HepG2 (cell line): ENCODE measurements around the gene SCGB2A2. TPM values are rescaled to one million over a fixed set of nuclear protein-coding genes. Genes with fewer than 3 reads are reported as not detected.

ENCODE experiments used
- ATAC-seq: fragments of 200-7000 bp; cut with Tn5 transposase; 3 replicates; pipeline ENCODE4 v1.9.1; 2020; ENCODE audit warnings: mild to moderate bottlenecking, moderate library complexity
- BruUV-seq: library from RNA; stranded (reverse); fragments of 400-500 nt; replicated peaks from 2 replicates; lab custom pipeline; 2021; lab: Mats Ljungman, UMichigan
- CTCF ChIA-PET: fragments of 300-600 bp; formaldehyde crosslinking; extraction: SDS; loops from one replicate; lab custom pipeline; 2021; ENCODE audit warnings: low total read pairs, inconsistent platforms, low intra/inter-chr PET ratio; lab: Yijun Ruan, JAX
- POLR2A ChIA-PET: fragments of 350-600 bp; sonication (Branson Sonifier 250); formaldehyde crosslinking; loops from one replicate; lab custom pipeline; 2020; ENCODE audit warnings: antibody characterized with exemption, inconsistent platforms; lab: Yijun Ruan, JAX
- DNase-seq: peaks from one replicate; pipeline ENCODE4 v3.0.0-alpha.2; 2015; ENCODE audit warnings: low spot score
- FAIRE-seq: peaks from 3 replicates; lab custom pipeline; 2011; peaks lifted over from hg19 to GRCh38; lab: Jason Lieb, UNC
- H2AFZ ChIP-seq: one replicate; pipeline ENCODE4 v1.6.1; 2011; ENCODE audit warnings: low read length, inconsistent platforms
- H3K27ac ChIP-seq: fragments of 300-600 bp; 3 replicates; pipeline ENCODE4 v1.8.0; 2011; ENCODE audit warnings: mixed run types, mild to moderate bottlenecking, mixed read lengths, low read length, inconsistent platforms; ENCODE audit not compliant: insufficient read depth; ENCODE audit errors: extremely low read length
- H3K27me3 ChIP-seq, 2 experiments: fragments of 200-600 bp in 1 of 2; 2 replicates in 1 of 2; 3 replicates in 1 of 2; pipeline versions ENCODE4 v1.6.0 to v1.8.0; 2011; ENCODE audit warnings: low read length in 2 of 2, mild to moderate bottlenecking in 2 of 2, moderate library complexity in 2 of 2, inconsistent platforms in 1 of 2; ENCODE audit not compliant: insufficient read depth in 2 of 2, control insufficient read depth in 1 of 2
- H3K36me3 ChIP-seq, 2 experiments: fragments of 200-600 bp in 1 of 2; replicated peaks in 1 of 2; 2 replicates in 1 of 2; 3 replicates in 1 of 2; pipeline versions ENCODE4 v1.5.1 to v1.8.0; 2011; ENCODE audit warnings: low read length in 2 of 2, inconsistent platforms in 1 of 2; ENCODE audit not compliant: insufficient read depth in 2 of 2, control insufficient read depth in 1 of 2
- H3K4me1 ChIP-seq: 2 replicates; pipeline ENCODE4 v1.5.1; 2012; ENCODE audit warnings: low read length, inconsistent platforms; ENCODE audit not compliant: insufficient read depth
- H3K4me2 ChIP-seq: 2 replicates; pipeline ENCODE4 v1.6.0; 2011; ENCODE audit warnings: low read depth, low read length, inconsistent platforms
- H3K4me3 ChIP-seq, 3 experiments: fragments of 200-600 bp in 1 of 3; sonication (generic), shearing (Covaris generic) in 1 of 3; replicated peaks in 1 of 3; 2 replicates each; pipeline ENCODE4 v1.5.1; 2011 to 2016; ENCODE audit warnings: low read length in 3 of 3, inconsistent platforms in 2 of 3, low read depth in 2 of 3, mild to moderate bottlenecking in 2 of 3, control low read depth in 1 of 3, mixed read lengths in 1 of 3; ENCODE audit not compliant: insufficient read depth in 1 of 3
- H3K79me2 ChIP-seq: one replicate; pipeline ENCODE4 v1.6.1; 2011; ENCODE audit warnings: low read length, inconsistent platforms; ENCODE audit not compliant: insufficient read depth
- H3K9ac ChIP-seq: 2 replicates; pipeline ENCODE4 v1.6.0; 2011; ENCODE audit warnings: mild to moderate bottlenecking, low read depth, low read length, inconsistent platforms; ENCODE audit not compliant: insufficient read depth
- H3K9me3 ChIP-seq: 2 replicates; pipeline ENCODE4 v1.5.1; 2012; ENCODE audit warnings: mild to moderate bottlenecking, low read length
- H4K20me1 ChIP-seq: 2 replicates; pipeline ENCODE4 v1.6.0; 2011; ENCODE audit warnings: inconsistent platforms, mild to moderate bottlenecking, low read length, moderate library complexity; ENCODE audit not compliant: insufficient read depth
- HNF4A ChIP-seq: sonication (generic); formaldehyde crosslinking; IDR thresholded peaks from 2 replicates; pipeline ENCODE4 v1.4.0; 2020; ENCODE audit warnings: missing genetic modification reagents
- HOXA9 ChIP-seq: sonication (generic); formaldehyde crosslinking; IDR thresholded peaks from 2 replicates; pipeline ENCODE4 v1.8.1; 2022; ENCODE audit warnings: missing genetic modification reagents, mild to moderate bottlenecking, moderate library complexity, borderline replicate concordance
- WGBS: methylation state at CpG from one replicate; pipeline ENCODE4 v1.1.6; 2017; ENCODE audit warnings: low lambda C conversion rate; 5-methylcytosine and 5-hydroxymethylcytosine counted together
- in situ Hi-C: cut with HindIII; loops from 2 replicates; pipeline ENCODE4 v1.10.0; 2017; ENCODE audit warnings: low pct_unique_long_range_greater_than_20kb; ENCODE audit not compliant: extremely low pct_ligation_motif_present
- intact Hi-C: fragments of 100-400 bp; cut with micrococcal nuclease; formaldehyde crosslinking; loops from one replicate; pipeline ENCODE4 v1.10.0; 2022; ENCODE audit not compliant: unreplicated experiment
- polyA plus RNA-seq, 8 experiments: library from polyadenylated mRNA; depleted of rRNA in 3 of 8; stranded (reverse) in 7 of 8; unstranded in 1 of 8; fragments of >200 nt; fragmentation: Illumina TruSeq in 4 of 8; extraction: Trizol in 4 of 8; gene quantifications; 2 replicates each; pipeline versions ENCODE4 v1.2.1 to v1.2.3, GENCODE V29; 2011 to 2016; ENCODE audit warnings: low read depth in 4 of 8, missing spikeins in 1 of 8, mixed read lengths in 1 of 8; ENCODE audit not compliant: insufficient read depth in 1 of 8
- total RNA-seq, 5 experiments: library from RNA; depleted of rRNA; stranded (reverse); fragments of >200 nt; fragmentation: Illumina TruSeq; extraction: Trizol; gene quantifications; 2 replicates each; pipeline ENCODE4 v1.2.3, GENCODE V29; 2016; ENCODE audit warnings: low read depth in 1 of 5

Gene SCGB2A2
- total and polyA plus RNA-seq, 2 of the 13 experiments (the other 11 are each of a cell fraction or from before 2014, with no cell fraction given): 0.12 TPM; not detected in 1

DNA sequence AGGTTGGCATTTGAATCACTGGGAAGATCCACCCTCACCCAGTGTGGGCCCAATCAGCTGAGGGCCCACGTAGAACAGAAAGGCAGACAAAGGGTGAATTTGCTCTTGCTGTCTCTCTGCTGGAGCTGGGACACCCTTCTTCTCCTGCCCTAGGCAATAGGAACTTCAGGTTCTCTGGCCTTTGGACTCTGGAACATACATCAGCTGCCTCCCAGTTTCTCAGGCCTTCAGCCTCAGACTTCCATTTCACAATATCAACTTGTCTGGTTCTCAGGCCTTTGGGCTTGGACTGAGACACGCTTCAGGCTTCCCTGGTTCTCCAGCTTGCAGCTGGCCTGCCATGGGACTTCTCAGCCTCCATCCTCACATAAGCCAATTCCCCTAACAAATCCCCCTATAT is 52.6 kb downstream of the SCGB2A2 start:
- no peak for FAIRE-seq

More for the DNA sequence above, 52.6 kb downstream of the SCGB2A2 start:
- H3K27me3 ChIP-seq: peaks cover 0 to 16% of the 10 kb centered on the region in 2 experiments; a peak in 1 of 5 replicates
- no peak overlapping the region for H3K4me3 ChIP-seq
- TF ChIP-seq HOXA9 (no peak), HNF4A (peak; percentile 23; the same call in 1 of the 2 replicates)
- TF ChIP-seq, all 625 proteins: peak for 1
- H3K36me3 ChIP-seq: no peaks in the 10 kb centered on the region
- H3K79me2 ChIP-seq: no peaks in the 10 kb centered on the region
- ChIA-PET CTCF (no interaction called here), POLR2A (interaction anchor here (1.4 kb wide), 1 partner anchor 15 kb away, joined by 3 read pairs; no protein-coding TSS in a partner anchor)
- H3K27ac ChIP-seq: no peak overlapping the region
- peaks cover 32% of the 10 kb centered on the region for H3K4me1 ChIP-seq
- intact Hi-C loops: no loop called here
- no peak for ATAC-seq
- H4K20me1 ChIP-seq: no peaks in the 10 kb centered on the region
- WGBS: 0% methylated on average over 2 of the region's 2 CpGs
- BruUV-seq: no TSS peak
- no peak overlapping the region for H3K9ac ChIP-seq
- H2AFZ ChIP-seq: no peak overlapping the region
- H3K4me2 ChIP-seq: no peak overlapping the region
- in situ Hi-C loops: no loop called here
- DNase-seq: no peak
- H3K9me3 ChIP-seq: no peaks in the 10 kb centered on the region

Other genes starting within 250 kb of the SCGB2A2 start
- gene INCENP, start 146.1 kb upstream of the SCGB2A2 start, total RNA-seq (2016; rRNA removed; fragmentation: Illumina TruSeq; extraction: Trizol): 37.3 and 38.1 TPM in 2 replicates
- 10.4 and 14.1 TPM in 2 replicates for gene INCENP, start 146.1 kb upstream of the SCGB2A2 start, polyA plus RNA-seq (2011; rRNA removed)
- not detected in 2 replicates for gene SCGB1D1, start 79.9 kb upstream of the SCGB2A2 start, total RNA-seq (2016; rRNA removed; fragmentation: Illumina TruSeq; extraction: Trizol)
- not detected in 2 replicates for gene SCGB1D1, start 79.9 kb upstream of the SCGB2A2 start, polyA plus RNA-seq (2011; rRNA removed)
- gene SCGB2A1, start 61.5 kb upstream of the SCGB2A2 start, total RNA-seq (2016; rRNA removed; fragmentation: Illumina TruSeq; extraction: Trizol): not detected in 2 replicates
- not detected in 2 replicates for gene SCGB2A1, start 61.5 kb upstream of the SCGB2A2 start, polyA plus RNA-seq (2011; rRNA removed)
- not detected in 2 replicates for gene SCGB1D2, start 27.9 kb upstream of the SCGB2A2 start, total RNA-seq (2016; rRNA removed; fragmentation: Illumina TruSeq; extraction: Trizol)
- not detected in 2 replicates for gene SCGB1D2, start 27.9 kb upstream of the SCGB2A2 start, polyA plus RNA-seq (2011; rRNA removed)
- gene SCGB1D4, start 28.9 kb downstream of the SCGB2A2 start, total RNA-seq (2016; rRNA removed; fragmentation: Illumina TruSeq; extraction: Trizol): not detected in 2 replicates
- gene SCGB1D4, start 28.9 kb downstream of the SCGB2A2 start, polyA plus RNA-seq (2011; rRNA removed): not detected in 2 replicates
- 50.8 and 56.4 TPM in 2 replicates for gene ASRGL1, start 67.3 kb downstream of the SCGB2A2 start, total RNA-seq (2016; rRNA removed; fragmentation: Illumina TruSeq; extraction: Trizol)
- gene ASRGL1, start 67.3 kb downstream of the SCGB2A2 start, polyA plus RNA-seq (2011; rRNA removed): 83.4 and 97.5 TPM in 2 replicates
- gene SCGB1A1, start 148.9 kb downstream of the SCGB2A2 start, total RNA-seq (2016; rRNA removed; fragmentation: Illumina TruSeq; extraction: Trizol): not detected in 2 replicates
- not detected in 2 replicates for gene SCGB1A1, start 148.9 kb downstream of the SCGB2A2 start, polyA plus RNA-seq (2011; rRNA removed)